CD4-positive, alpha-beta T cell (primary cell): ENCODE results near the gene GSS. TPM values are rescaled to one million over a fixed set of nuclear protein-coding genes. Genes with fewer than 3 reads are reported as not detected.
"Not testable (repeated sequence)": the region's sequence is repeated elsewhere in the genome, so short reads cannot be mapped to it uniquely, and the experiment has no call there.

Source experiments
- ATAC-seq: fragments of 200-7000 bp; cut with Tn5 transposase; one replicate; pipeline ENCODE4 v1.10.0; 2022; ENCODE audit warnings: mild to moderate bottlenecking; ENCODE audit not compliant: poor library complexity
- CTCF ChIA-PET: fragments of 350-600 bp; sonication (Branson Sonifier 250); formaldehyde crosslinking; loops from one replicate; lab custom pipeline; 2021; ENCODE audit warnings: antibody characterized with exemption, inconsistent platforms; lab: Charles Lee
- POLR2A ChIA-PET: fragments of 350-600 bp; sonication (Branson Sonifier 250); formaldehyde crosslinking; loops from one replicate; lab custom pipeline; 2021; ENCODE audit warnings: antibody characterized with exemption, inconsistent platforms; lab: Charles Lee
- DNase-seq, 14 experiments: peaks; one replicate each; pipeline ENCODE4 v3.0.0-alpha.2; 2013 to 2020; ENCODE audit warnings: mixed read lengths in 2 of 14
- H3K27ac ChIP-seq, 2 donors: one replicate each; pipeline versions ENCODE4 v1.5.1 to v1.7.0; 2013; ENCODE audit warnings: low read length in 2 of 2, low read depth in 1 of 2, mild to moderate bottlenecking in 1 of 2
- H3K27me3 ChIP-seq, 2 experiments: 1 replicate in 1 of 2; 2 replicates in 1 of 2; pipeline versions ENCODE4 v1.6.1 to v1.7.0; 2013; ENCODE audit warnings: low read length in 2 of 2, control low read depth in 1 of 2, mild to moderate bottlenecking in 1 of 2, moderate library complexity in 1 of 2; ENCODE audit not compliant: insufficient read depth in 2 of 2, control insufficient read depth in 1 of 2
- H3K36me3 ChIP-seq: one replicate; pipeline ENCODE4 v1.6.1; 2013; ENCODE audit warnings: low read length, control low read depth; ENCODE audit not compliant: insufficient read depth
- H3K4me1 ChIP-seq: one replicate; pipeline ENCODE4 v1.6.1; 2013; ENCODE audit warnings: low read length, control low read depth; ENCODE audit not compliant: insufficient read depth
- H3K4me3 ChIP-seq: one replicate; pipeline ENCODE4 v1.5.1; 2013; ENCODE audit warnings: mild to moderate bottlenecking, low read length, moderate library complexity
- H3K9me3 ChIP-seq, 2 experiments: 1 replicate in 1 of 2; 2 replicates in 1 of 2; pipeline versions ENCODE4 v1.6.1 to v1.7.0; 2013; ENCODE audit warnings: low read length in 2 of 2, mild to moderate bottlenecking in 2 of 2, control low read depth in 1 of 2, moderate library complexity in 1 of 2; ENCODE audit not compliant: control insufficient read depth in 1 of 2, insufficient read depth in 1 of 2
- H3K27ac Mint-ChIP-seq: one replicate; pipeline ENCODE4 v1.8.0; 2020; ENCODE audit warnings: mixed read lengths
- H3K27me3 Mint-ChIP-seq: one replicate; pipeline ENCODE4 v1.8.0; 2021; ENCODE audit warnings: mixed read lengths
- H3K36me3 Mint-ChIP-seq: one replicate; pipeline ENCODE4 v1.8.0; 2021; ENCODE audit warnings: low read depth, mixed read lengths
- H3K4me1 Mint-ChIP-seq: one replicate; pipeline ENCODE4 v1.8.0; 2021; ENCODE audit warnings: low read depth, mixed read lengths
- H3K4me3 Mint-ChIP-seq: one replicate; pipeline ENCODE4 v1.8.0; 2020; ENCODE audit warnings: mild to moderate bottlenecking, mixed read lengths
- H3K9me3 Mint-ChIP-seq: one replicate; pipeline ENCODE4 v1.8.0; 2020; ENCODE audit warnings: mixed read lengths
- intact Hi-C, 2 experiments: fragments of 100-400 bp; cut with DNase I in 1 of 2; cut with micrococcal nuclease in 1 of 2; formaldehyde crosslinking; loops; one replicate each; pipeline versions ENCODE4 v1.15.1 to v1.9.0; 2023 to 2025; cut with DNase I, micrococcal nuclease
- total RNA-seq, 174 experiments: library from RNA in 2 of 174; stranded (reverse) in 2 of 174; gene quantifications; one replicate each; pipeline ENCODE4 v1.2.3 and lab custom pipeline; 2021 to 2026
- TF ChIP-seq, protein P1 (sequence below): fragments of 200-600 bp; IDR thresholded peaks from one replicate; pipeline ENCODE4 v1.8.0; 2022; ENCODE audit warnings: antibody characterized with exemption, mild to moderate bottlenecking

The GSS gene
- total RNA-seq, 2 experiments from 2014 or later, result 24.3 to 24.7 TPM

DNA sequence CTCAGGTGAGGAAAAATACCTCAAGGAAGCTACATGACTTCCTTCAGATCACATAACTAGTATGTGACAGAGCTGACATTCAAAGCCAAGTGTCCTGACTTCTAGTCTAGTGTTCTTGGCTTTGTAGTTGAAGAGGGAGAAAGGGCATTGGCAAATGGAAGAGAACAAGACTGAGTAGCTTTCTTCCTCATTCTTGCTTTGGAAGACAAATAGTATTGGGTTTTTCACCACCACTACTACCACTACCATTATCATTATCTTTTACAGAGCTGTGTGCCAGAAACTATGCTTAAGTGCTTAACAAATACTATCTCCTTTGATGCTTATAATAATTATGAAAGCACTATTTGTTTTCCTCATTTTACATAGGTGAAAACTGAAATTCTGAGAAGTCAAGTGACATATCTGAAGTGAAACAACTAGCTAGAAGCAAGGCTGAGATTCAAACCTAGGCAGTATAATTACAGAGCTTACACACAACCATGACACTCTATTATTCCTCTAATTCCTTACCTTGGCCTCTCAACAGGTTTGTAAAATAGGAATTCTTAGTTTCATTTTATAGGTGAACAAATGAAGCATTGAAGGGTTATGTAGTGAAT lies 72.4 kb downstream of the GSS start:
- Histone ChIP-seq H3K9me3 (no peaks in the 10 kb centered on the region), H3K27ac (no peak overlapping the region), H3K4me1 (no peaks in the 10 kb centered on the region), H3K27me3 (no peaks in the 10 kb centered on the region), H3K4me3 (no peak overlapping the region), H3K36me3 (peaks cover 12% of the 10 kb centered on the region)
- H3K4me3 Mint-ChIP-seq, result no peak overlapping the region
- POLR2A ChIA-PET, result no interaction called here
- H3K36me3 Mint-ChIP-seq, result peaks cover 26% of the 10 kb centered on the region
- TF ChIP-seq, protein P1, sequence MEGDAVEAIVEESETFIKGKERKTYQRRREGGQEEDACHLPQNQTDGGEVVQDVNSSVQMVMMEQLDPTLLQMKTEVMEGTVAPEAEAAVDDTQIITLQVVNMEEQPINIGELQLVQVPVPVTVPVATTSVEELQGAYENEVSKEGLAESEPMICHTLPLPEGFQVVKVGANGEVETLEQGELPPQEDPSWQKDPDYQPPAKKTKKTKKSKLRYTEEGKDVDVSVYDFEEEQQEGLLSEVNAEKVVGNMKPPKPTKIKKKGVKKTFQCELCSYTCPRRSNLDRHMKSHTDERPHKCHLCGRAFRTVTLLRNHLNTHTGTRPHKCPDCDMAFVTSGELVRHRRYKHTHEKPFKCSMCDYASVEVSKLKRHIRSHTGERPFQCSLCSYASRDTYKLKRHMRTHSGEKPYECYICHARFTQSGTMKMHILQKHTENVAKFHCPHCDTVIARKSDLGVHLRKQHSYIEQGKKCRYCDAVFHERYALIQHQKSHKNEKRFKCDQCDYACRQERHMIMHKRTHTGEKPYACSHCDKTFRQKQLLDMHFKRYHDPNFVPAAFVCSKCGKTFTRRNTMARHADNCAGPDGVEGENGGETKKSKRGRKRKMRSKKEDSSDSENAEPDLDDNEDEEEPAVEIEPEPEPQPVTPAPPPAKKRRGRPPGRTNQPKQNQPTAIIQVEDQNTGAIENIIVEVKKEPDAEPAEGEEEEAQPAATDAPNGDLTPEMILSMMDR, result no peak
- no peaks in the 10 kb centered on the region for H3K27me3 Mint-ChIP-seq
- CTCF ChIA-PET, result interaction anchor here (0.5 to 1.4 kb wide), 4 partner anchors 9 to 213 kb away, joined by 3 read pairs; partner anchors contain the start of gene GGT7
- intact Hi-C loops, result no loop called here
- DNase-seq (no peak), ATAC-seq (no peak)
- H3K4me1 Mint-ChIP-seq, result peaks cover 9% of the 10 kb centered on the region
- no peak overlapping the region for H3K27ac Mint-ChIP-seq
- H3K9me3 Mint-ChIP-seq, result no peaks in the 10 kb centered on the region

DNA sequence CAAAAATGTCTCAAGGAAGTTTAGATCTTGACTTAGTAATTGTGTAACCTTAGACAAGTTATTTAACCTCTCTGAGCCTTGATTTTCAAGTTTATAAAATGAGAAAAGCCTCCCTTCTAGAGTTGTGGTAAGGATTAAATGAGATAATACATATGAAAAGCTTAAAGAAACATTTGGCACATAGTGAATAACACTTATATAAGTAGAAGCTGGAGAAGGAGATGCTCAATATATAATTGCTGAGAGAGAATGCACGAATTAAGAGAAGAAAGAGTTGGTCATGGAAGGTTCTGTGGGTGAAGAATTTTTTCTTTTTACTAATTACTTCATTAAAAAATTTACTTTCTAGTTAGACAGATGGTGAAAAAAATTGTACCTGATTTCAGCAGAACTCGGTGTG lies 73.9 kb downstream of the GSS start:
- Mint-ChIP-seq H3K4me3 (no peak overlapping the region), H3K9me3 (no peaks in the 10 kb centered on the region), H3K36me3 (peaks cover 24% of the 10 kb centered on the region), H3K4me1 (peaks cover 17% of the 10 kb centered on the region), H3K27me3 (no peaks in the 10 kb centered on the region), H3K27ac (no peak overlapping the region)
- H3K27me3 ChIP-seq, result no peaks in the 10 kb centered on the region
- H3K27ac ChIP-seq, result no peak overlapping the region
- peaks cover 12% of the 10 kb centered on the region for H3K36me3 ChIP-seq
- DNase-seq (no peak), ATAC-seq (no peak)
- intact Hi-C loops, result no loop called here
- H3K4me1 ChIP-seq, result peaks cover 7% of the 10 kb centered on the region
- POLR2A ChIA-PET, result interaction anchor here (1.0 kb wide), 1 partner anchor 9 kb away, joined by 3 read pairs; the partner anchor contains the start of gene GGT7
- no peak overlapping the region for H3K4me3 ChIP-seq
- CTCF ChIA-PET, result interaction anchor here (1.1 kb wide), 1 partner anchor 35 kb away, joined by 4 read pairs; no protein-coding TSS in a partner anchor
- TF ChIP-seq, protein P1, result no peak
- no peaks in the 10 kb centered on the region for H3K9me3 ChIP-seq

DNA sequence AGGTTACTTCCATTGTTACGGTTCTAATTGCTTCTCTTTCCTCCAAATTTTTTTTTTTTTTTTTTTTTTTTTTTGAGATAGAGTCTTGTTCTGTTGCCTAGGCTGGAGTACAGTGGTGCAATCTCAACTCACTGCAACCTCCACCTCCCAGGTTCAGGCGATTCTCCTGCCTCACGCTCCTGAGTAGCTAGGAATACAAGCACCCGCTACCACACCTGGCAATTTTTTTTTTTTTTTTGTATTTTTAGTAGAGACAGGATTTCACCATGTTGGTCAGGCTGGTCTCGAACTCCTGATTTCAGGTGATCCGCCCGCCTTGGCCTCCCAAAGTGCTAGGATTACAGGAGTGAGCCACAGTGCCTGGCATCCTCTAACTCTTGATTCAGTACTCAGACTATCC lies 74.6 kb downstream of the GSS start:
- ATAC-seq, H3K27ac Mint-ChIP-seq, H3K4me3 ChIP-seq, H3K9me3 Mint-ChIP-seq, DNase-seq, H3K4me3 Mint-ChIP-seq, H3K27me3 ChIP-seq, H3K27me3 Mint-ChIP-seq, H3K27ac ChIP-seq, H3K4me1 ChIP-seq, H3K9me3 ChIP-seq, intact Hi-C loops: not testable (repeated sequence)
- Mint-ChIP-seq H3K36me3 (peaks cover 25% of the 10 kb centered on the region), H3K4me1 (peaks cover 22% of the 10 kb centered on the region)
- POLR2A ChIA-PET, result interaction anchor here (0.7 kb wide), 2 partner anchors 10 to 690 kb away, joined by 3 to 4 read pairs; no protein-coding TSS in a partner anchor
- CTCF ChIA-PET, result interaction anchor here (0.9 to 1.1 kb wide), 2 partner anchors 10 to 36 kb away, joined by 3 to 4 read pairs; no protein-coding TSS in a partner anchor
- peaks cover 12% of the 10 kb centered on the region for H3K36me3 ChIP-seq
